Upper lobe of right lung (tissue), 1 donor: Measurements from ENCODE around the gene GPR156. TPM values are rescaled to one million over a fixed set of nuclear protein-coding genes. Genes with fewer than 3 reads are reported as not detected.

Experiments
- ATAC-seq: fragments of 200-7000 bp; cut with Tn5 transposase; one replicate; pipeline ENCODE4 v1.9.1; 2020; ENCODE audit warnings: mild to moderate bottlenecking, moderate library complexity
- DNase-seq: peaks from one replicate; pipeline ENCODE4 v3.0.0-alpha.2; 2020
- H3K27ac ChIP-seq: fragments of 200-600 bp; one replicate; pipeline ENCODE4 v1.8.0; 2022
- H3K27me3 ChIP-seq: fragments of 200-600 bp; one replicate; pipeline ENCODE4 v1.8.0; 2022; ENCODE audit warnings: mild to moderate bottlenecking
- H3K36me3 ChIP-seq: fragments of 200-600 bp; one replicate; pipeline ENCODE4 v1.8.0; 2022
- H3K4me1 ChIP-seq: fragments of 200-600 bp; one replicate; pipeline ENCODE4 v1.8.0; 2022
- H3K4me3 ChIP-seq: fragments of 200-600 bp; one replicate; pipeline ENCODE4 v1.8.0; 2022; ENCODE audit warnings: mild to moderate bottlenecking
- H3K9me3 ChIP-seq: fragments of 200-600 bp; one replicate; pipeline ENCODE4 v1.8.0; 2022
- CTCF ChIP-seq: fragments of 200-600 bp; IDR thresholded peaks from one replicate; pipeline ENCODE4 v1.8.0; 2022; ENCODE audit warnings: antibody characterized with exemption
- intact Hi-C: fragments of 100-400 bp; cut with DNase I; formaldehyde crosslinking; loops from one replicate; pipeline ENCODE4 v1.11.0; 2022
- total RNA-seq: library from RNA; stranded (reverse); fragmentation: NEBNext Ultra II Directional; extraction: Animal tissue kit (Norgen Biotek cat#: 25700); gene quantifications from one replicate; pipeline ENCODE4 v1.2.1, GENCODE V29; 2021
- donor health status: DM: no; HTN: yes; CAD: no; lungs with severe emphysema.

The GPR156 gene
- total RNA-seq, 1 donor from 2014 or later, result 0.09 TPM

- no peak for TF ChIP-seq CTCF
- intact Hi-C loops, result no loop called here
- Histone ChIP-seq H3K4me3 (no peak overlapping the region), H3K27ac (no peak overlapping the region), H3K36me3 (no peaks in the 10 kb centered on the region), H3K4me1 (peaks cover 10% of the 10 kb centered on the region), H3K9me3 (no peaks in the 10 kb centered on the region), H3K27me3 (no peaks in the 10 kb centered on the region)
- ATAC-seq (no peak), DNase-seq (no peak)
These were observed 113.0 kb downstream of the GPR156 start for GRCh38 chr3:120172070-120172469.

- peak overlapping the region; percentile 36 for H3K27ac ChIP-seq
- no peaks in the 10 kb centered on the region for H3K9me3 ChIP-seq
- ATAC-seq (no peak), DNase-seq (no peak)
- no peaks in the 10 kb centered on the region for H3K36me3 ChIP-seq
- no peak overlapping the region for H3K4me3 ChIP-seq
- intact Hi-C loops, result no loop called here
- no peaks in the 10 kb centered on the region for H3K27me3 ChIP-seq
- no peak for TF ChIP-seq CTCF
- peaks cover 7% of the 10 kb centered on the region for H3K4me1 ChIP-seq
These were observed 113.7 kb downstream of the GPR156 start for GRCh38 chr3:120171134-120171873.

GRCh38 chr3:120170223-120170622, 114.8 kb downstream of the GPR156 start:
- Histone ChIP-seq H3K4me1 (peaks cover 7% of the 10 kb centered on the region), H3K27me3 (no peaks in the 10 kb centered on the region), H3K9me3 (no peaks in the 10 kb centered on the region), H3K4me3 (no peak overlapping the region), H3K27ac (no peak overlapping the region), H3K36me3 (no peaks in the 10 kb centered on the region)
- intact Hi-C loops, result no loop called here
- TF ChIP-seq CTCF, result no peak
- no peak for ATAC-seq
- no peak for DNase-seq

- no peak overlapping the region for H3K4me3 ChIP-seq
- H3K27me3 ChIP-seq, result no peaks in the 10 kb centered on the region
- no peaks in the 10 kb centered on the region for H3K36me3 ChIP-seq
- H3K4me1 ChIP-seq, result peaks cover 7% of the 10 kb centered on the region
- intact Hi-C loops, result no loop called here
- no peak overlapping the region for H3K27ac ChIP-seq
- no peak for ATAC-seq
- DNase-seq, result no peak
- no peaks in the 10 kb centered on the region for H3K9me3 ChIP-seq
- TF ChIP-seq CTCF, result no peak
These were observed 115.6 kb downstream of the GPR156 start for GRCh38 chr3:120169407-120169806.

GRCh38 chr3:120168611-120169010, 116.4 kb downstream of the GPR156 start:
- peaks cover 5% of the 10 kb centered on the region for H3K4me1 ChIP-seq
- H3K4me3 ChIP-seq, result no peak overlapping the region
- intact Hi-C loops, result no loop called here
- TF ChIP-seq CTCF, result no peak
- H3K9me3 ChIP-seq, result no peaks in the 10 kb centered on the region
- DNase-seq, result no peak
- no peaks in the 10 kb centered on the region for H3K27me3 ChIP-seq
- no peak for ATAC-seq
- H3K27ac ChIP-seq, result no peak overlapping the region
- no peaks in the 10 kb centered on the region for H3K36me3 ChIP-seq

GRCh38 chr3:120168038-120168437, 117.0 kb downstream of the GPR156 start:
- intact Hi-C loops, result no loop called here
- ATAC-seq (no peak), DNase-seq (no peak)
- Histone ChIP-seq H3K36me3 (no peaks in the 10 kb centered on the region), H3K27me3 (no peaks in the 10 kb centered on the region), H3K27ac (no peak overlapping the region), H3K9me3 (no peaks in the 10 kb centered on the region), H3K4me1 (peaks cover 2% of the 10 kb centered on the region), H3K4me3 (no peak overlapping the region)
- TF ChIP-seq CTCF, result no peak
